GM21528 (cell line): ENCODE measurements around the gene ARID3B.
"Not testable (repeated sequence)": the region's sequence is repeated elsewhere in the genome, so short reads cannot be mapped to it uniquely, and the experiment has no call there.

Experiments
- ATAC-seq: cut with Tn5 transposase; IDR thresholded peaks from one replicate; pipeline ENCODE4 v1.9.1; 2021; ENCODE audit warnings: mild to moderate bottlenecking, moderate library complexity; ENCODE audit not compliant: unreplicated experiment, low FRiP score

The ARID3B gene

GRCh38 chr15:74535388-74536084 lies 5.5 kb upstream of the ARID3B start:
- ATAC-seq: no peak

- ATAC-seq: no peak
These were observed 3.3 kb upstream of the ARID3B start for GRCh38 chr15:74537736-74538135.

GRCh38 chr15:74539521-74539920 lies 1.5 kb upstream of the ARID3B start:
- ATAC-seq: not testable (repeated sequence)

- peak; percentile 6 for ATAC-seq
These were observed 759 bp upstream of the ARID3B start for GRCh38 chr15:74540161-74540760.

GRCh38 chr15:74541494-74542165 lies 610 bp downstream of the ARID3B start:
- ATAC-seq: peak; percentile 43

- ATAC-seq: no peak
These were observed 1.4 kb downstream of the ARID3B start for GRCh38 chr15:74542166-74543042.

GRCh38 chr15:74543043-74543422 lies 2.0 kb downstream of the ARID3B start:
- ATAC-seq: no peak

GRCh38 chr15:74543583-74543982 lies 2.6 kb downstream of the ARID3B start:
- ATAC-seq: no peak

GRCh38 chr15:74545086-74545485 lies 4.1 kb downstream of the ARID3B start:
- no peak for ATAC-seq

GRCh38 chr15:74545776-74546656 lies 5.0 kb downstream of the ARID3B start:
- ATAC-seq: peak; percentile 50

- ATAC-seq: no peak
These were observed 6.6 kb downstream of the ARID3B start for GRCh38 chr15:74547616-74548015.

- no peak for ATAC-seq
These were observed 7.2 kb downstream of the ARID3B start for GRCh38 chr15:74548241-74548640.

- no peak for ATAC-seq
These were observed 8.8 kb downstream of the ARID3B start for GRCh38 chr15:74549816-74550215.

- no peak for ATAC-seq
These were observed 10.7 kb downstream of the ARID3B start for GRCh38 chr15:74551714-74552113.

- ATAC-seq: no peak
These were observed 11.9 kb downstream of the ARID3B start for GRCh38 chr15:74552773-74553441.

GRCh38 chr15:74555192-74555591 lies 14.2 kb downstream of the ARID3B start:
- ATAC-seq: no peak

- ATAC-seq: no peak
These were observed 17.7 kb downstream of the ARID3B start for GRCh38 chr15:74558706-74559105.

GRCh38 chr15:74563442-74563841 lies 22.4 kb downstream of the ARID3B start:
- no peak for ATAC-seq

GRCh38 chr15:74564182-74564581 lies 23.2 kb downstream of the ARID3B start:
- ATAC-seq: no peak
